LoVo (cell line): ENCODE measurements around the gene CIITA.
"Not testable (repeated sequence)": the region's sequence is repeated elsewhere in the genome, so short reads cannot be mapped to it uniquely, and the experiment has no call there.

Experiments used
- DNase-seq: peaks from one replicate; pipeline ENCODE4 v3.0.0-alpha.2; 2016; ENCODE audit warnings: low spot score

Gene CIITA, protein sequence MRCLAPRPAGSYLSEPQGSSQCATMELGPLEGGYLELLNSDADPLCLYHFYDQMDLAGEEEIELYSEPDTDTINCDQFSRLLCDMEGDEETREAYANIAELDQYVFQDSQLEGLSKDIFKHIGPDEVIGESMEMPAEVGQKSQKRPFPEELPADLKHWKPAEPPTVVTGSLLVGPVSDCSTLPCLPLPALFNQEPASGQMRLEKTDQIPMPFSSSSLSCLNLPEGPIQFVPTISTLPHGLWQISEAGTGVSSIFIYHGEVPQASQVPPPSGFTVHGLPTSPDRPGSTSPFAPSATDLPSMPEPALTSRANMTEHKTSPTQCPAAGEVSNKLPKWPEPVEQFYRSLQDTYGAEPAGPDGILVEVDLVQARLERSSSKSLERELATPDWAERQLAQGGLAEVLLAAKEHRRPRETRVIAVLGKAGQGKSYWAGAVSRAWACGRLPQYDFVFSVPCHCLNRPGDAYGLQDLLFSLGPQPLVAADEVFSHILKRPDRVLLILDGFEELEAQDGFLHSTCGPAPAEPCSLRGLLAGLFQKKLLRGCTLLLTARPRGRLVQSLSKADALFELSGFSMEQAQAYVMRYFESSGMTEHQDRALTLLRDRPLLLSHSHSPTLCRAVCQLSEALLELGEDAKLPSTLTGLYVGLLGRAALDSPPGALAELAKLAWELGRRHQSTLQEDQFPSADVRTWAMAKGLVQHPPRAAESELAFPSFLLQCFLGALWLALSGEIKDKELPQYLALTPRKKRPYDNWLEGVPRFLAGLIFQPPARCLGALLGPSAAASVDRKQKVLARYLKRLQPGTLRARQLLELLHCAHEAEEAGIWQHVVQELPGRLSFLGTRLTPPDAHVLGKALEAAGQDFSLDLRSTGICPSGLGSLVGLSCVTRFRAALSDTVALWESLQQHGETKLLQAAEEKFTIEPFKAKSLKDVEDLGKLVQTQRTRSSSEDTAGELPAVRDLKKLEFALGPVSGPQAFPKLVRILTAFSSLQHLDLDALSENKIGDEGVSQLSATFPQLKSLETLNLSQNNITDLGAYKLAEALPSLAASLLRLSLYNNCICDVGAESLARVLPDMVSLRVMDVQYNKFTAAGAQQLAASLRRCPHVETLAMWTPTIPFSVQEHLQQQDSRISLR

DNA sequence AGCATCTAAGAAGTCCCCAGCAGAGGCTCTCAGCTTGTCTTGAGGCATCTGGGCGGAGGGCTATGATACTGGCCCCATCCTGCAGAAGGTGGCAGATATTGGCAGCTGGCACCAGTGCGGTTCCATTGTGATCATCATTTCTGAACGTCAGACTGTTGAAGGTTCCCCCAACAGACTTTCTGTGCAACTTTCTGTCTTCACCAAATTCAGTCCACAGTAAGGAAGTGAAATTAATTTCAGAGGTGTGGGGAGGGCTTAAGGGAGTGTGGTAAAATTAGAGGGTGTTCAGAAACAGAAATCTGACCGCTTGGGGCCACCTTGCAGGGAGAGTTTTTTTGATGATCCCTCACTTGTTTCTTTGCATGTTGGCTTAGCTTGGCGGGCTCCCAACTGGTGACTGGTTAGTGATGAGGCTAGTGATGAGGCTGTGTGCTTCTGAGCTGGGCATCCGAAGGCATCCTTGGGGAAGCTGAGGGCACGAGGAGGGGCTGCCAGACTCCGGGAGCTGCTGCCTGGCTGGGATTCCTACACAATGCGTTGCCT, at the start of gene CIITA:
Gene CIITA (plus strand): TSS at position 404 of the 543 bp plus-strand sequence. CDS start 129 bp downstream, at position 533.
- peak; percentile 39 for DNase-seq

DNA sequence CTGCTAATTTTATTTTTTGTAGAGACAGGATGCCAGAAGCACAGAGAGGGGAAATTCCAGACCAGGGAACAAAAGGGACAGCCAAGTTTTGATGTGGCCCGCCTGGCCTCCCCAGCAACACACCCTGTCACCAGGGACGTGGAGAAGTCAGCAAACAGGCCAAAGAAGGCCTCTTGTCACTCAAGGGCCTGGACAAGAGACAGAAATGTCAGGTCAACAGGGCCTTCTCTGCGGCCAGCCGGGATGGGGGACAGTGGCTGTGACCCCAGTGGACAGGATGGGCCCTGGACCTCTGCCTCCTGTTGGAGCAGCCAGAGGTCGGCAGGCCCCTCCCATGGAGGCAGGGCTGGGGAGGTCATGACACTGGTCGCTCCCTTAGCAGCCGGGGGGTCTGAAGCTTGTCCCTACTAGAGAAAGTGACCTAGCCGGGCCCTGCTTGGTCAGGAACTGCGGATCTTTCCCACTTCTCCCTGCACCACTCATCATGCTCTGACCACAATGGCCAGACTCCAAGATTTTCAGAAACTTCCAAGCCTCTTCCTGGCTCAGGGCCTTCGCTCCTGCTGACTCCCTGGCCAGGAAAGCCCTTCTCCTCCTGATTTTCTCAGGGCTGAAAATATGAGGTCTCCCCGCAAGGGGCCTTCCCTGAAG, 49.2 kb upstream of the CIITA start:
- DNase-seq, result peak; percentile 3

DNA sequence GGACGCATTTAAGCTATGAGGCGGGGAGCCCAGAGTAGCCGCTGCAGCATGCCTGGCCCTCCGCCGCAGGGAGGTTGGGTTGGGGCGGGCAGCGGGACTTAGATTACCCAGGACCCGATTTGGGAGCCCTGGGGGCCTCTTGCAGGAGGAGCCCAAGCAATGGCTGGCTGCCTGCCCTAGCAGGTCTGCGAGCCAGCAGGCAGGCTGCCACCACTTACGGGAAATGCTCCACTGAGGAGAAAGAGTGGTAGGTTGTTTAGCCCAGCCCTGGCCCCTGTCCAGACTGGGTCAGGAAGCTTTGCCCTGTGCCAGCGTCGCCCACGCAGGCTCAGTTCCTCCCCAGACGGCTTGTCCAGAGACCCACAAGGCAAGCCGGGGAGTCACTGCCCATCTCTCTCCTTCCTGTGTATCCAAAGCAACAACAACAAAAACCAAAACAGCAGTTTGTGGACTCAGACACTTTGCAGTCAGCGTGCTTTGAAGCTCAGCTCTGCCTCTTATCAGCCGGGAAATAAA, 48.1 kb upstream of the CIITA start:
- DNase-seq, result peak; percentile 4

DNA sequence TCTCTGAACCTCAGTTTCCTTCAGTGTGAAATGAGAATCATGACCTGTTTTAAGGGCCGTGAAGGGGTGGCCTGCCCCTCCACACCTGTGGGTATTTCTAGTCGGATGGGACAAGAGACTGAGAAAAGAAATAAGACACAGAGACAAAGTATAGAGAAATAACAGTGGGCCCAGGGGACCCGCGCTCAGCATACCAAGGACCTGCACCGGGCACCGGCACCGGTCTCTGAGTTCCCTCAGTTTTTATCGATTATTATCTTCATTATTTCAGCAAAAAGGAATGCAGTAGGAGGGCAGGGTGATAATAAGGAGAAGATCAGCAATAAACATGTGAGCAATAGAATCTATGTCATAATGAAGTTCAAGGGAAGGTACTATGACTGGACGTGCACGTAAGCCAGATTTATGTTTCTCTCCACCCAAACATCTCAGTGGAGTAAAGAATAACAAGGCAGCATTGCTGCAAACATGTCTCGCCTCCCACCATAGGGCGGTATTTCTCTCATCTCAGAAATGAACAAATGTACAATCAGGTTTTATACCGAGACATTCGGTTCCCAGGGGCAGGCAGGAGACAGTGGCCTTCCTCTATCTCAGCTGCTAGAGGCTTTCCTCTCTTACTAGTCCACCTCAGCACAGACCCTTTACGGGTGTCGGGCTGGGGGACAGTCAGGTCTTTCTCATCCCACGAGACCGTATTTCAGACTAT, 47.5 kb upstream of the CIITA start:
- DNase-seq, result not testable (repeated sequence)

DNA sequence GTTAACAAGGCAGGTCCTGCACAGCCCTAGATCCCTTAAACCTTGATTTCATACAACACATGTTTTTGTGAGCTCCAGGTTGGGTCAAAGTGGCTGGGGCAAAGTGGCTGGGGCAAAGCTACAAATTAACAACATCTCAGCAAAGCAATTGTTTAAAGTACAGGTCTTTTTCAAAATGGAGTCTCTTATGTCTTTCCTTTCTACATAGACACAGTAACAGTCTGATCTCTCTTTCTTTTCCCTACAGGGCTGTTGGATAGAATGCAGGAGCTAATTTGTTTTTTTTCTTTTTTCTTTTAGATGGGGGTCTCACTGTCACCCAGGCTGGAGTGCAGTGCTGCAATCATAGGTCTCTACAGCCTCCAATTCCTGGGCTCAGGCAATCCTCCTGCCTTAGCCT, 46.8 kb upstream of the CIITA start:
- DNase-seq, result not testable (repeated sequence)

GRCh38 chr16:10831894-10832886, 44.8 kb upstream of the CIITA start:
- no peak for DNase-seq

DNA sequence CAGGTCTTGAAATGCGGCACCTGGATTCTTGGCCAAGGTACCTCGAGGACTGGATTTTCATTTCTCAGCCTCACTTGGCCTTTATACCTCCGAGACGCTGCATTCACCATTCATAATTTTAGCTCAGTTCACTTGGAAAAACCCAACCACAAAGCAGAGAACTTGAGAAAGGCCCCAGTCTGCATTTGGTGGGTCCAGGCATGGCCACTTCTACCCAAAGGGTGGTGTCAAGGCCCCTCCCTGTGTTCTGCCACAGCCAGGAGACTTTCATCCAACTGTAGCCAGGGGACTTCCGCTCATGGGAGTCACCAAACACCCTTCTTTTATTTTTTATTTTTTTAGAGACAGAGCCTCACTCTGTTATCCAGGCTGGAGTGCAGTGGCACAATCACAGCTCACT, 43.7 kb upstream of the CIITA start:
- no peak for DNase-seq

DNA sequence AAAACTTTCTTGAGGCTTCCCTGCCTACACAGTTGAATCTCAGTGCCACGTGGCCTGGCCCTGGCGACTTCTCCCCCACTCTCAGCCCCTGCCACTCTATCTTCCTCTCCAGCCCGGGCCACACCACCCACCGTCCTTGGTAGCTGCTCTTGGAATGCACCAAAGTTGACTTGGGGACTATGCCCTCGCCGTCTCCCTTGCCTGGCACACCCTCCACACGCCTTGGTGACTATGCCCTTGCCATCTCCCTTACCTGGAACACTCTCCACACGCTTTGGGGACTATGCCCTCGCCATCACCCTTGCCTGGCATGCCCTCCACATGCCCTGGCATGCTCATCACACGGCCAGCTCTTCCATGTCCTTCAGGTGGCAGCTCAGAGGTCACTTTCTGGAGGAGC, 42.9 kb upstream of the CIITA start:
- no peak for DNase-seq

GRCh38 chr16:10834766-10835165, 42.2 kb upstream of the CIITA start:
- DNase-seq, result no peak

- no peak for DNase-seq
These were observed 41.6 kb upstream of the CIITA start for GRCh38 chr16:10835281-10835931.

DNA sequence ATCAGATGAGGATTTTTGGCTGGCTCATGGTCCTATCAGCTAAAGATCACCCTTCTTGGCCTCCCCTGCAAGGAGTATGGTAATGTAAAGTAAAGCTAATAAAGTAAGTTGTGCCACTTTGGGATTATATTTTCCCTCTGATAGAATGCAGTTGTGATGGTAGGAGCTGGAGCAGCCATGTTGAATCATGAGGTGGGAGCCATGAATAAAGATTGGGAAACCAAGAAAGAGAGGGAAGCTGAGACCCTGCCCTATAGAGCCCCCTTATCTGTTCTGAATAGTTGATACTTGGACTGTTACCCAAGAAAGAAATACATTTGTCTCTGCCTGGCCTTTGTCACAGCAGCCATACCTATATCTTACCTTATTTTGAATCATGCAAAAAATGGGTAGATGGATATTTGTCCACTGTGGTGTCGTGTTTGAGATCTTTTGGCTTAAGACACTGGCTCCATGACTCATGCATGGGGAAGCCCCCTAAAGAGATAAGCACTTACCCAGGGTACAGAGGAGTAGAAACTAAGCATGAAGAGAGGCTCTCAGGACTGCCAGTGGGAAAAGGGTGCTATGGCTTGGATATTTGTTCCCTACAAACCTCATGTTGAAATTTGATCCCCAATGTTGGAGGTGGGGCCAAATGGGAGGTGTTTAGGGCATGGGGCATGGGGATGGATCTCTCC, 40.7 kb upstream of the CIITA start:
- no peak for DNase-seq

DNA sequence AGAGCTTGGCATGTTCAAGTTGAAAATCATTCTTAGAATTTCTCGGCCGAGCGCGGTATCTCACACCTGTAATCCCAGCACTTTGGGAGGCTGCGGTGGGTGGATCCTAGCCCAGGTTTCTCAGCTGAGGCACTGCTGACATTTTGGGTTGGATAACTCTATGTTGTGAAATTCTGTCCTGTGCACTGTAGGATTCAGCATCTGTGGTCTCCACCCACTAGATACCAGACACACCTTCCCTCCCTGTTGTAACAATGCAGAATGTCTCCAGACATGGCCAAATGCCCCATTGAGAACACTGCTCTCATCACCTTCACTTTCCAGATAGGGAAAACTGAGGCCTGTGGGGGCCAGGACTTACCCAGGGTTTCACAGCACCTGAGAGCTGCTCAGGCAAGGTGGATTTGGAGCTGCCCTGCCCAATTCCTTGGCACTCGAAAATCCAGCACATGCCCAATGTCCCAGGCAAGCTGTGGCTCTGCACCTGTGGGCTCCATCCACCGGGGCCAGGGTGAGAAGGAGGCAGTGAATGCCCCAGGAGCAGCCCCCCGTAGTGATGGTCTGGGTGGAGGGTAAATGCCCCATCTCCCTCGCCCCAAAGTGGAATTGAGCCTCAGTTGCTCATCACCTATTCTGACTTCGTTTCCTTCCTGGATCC, 38.3 kb upstream of the CIITA start:
- no peak for DNase-seq

- no peak for DNase-seq
These were observed 37.7 kb upstream of the CIITA start for GRCh38 chr16:10839279-10839666.

- no peak for DNase-seq
These were observed 36.3 kb upstream of the CIITA start for GRCh38 chr16:10840703-10841102.

DNA sequence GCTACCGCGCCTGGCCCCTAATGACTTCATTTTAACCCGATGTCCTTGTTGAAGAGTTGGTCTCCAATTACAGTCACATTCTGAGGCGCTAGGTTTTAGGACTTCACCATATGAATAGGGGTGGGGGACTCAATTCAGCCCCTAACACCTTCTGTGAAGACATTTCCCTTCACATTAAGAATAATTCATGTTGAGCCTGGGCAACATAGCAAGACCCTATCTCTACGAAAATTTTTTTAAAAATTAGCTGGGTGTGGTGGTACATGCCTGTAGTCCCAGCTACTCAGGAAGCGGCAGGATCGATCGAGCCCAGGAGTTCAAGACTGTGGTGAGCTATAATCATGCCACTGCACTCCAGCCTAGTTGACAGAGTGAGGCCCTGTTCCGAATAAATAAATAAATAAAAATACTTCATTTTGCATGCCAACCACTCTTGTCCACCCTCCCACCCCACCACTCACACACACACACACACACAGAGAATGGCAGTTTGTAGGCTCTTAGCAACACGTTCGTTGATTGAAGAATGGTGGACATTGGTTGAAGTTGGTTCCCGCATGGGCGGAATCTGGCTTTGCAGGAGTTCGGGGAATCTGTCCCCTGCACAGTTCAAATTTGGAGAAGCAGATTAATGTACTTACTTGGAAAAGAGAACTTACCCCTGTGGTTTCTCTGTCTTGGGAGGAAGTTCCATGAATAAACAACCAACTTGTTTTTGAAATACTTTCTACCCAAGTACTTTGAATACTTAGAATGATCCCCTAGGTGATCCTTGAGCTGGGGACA, 30.6 kb upstream of the CIITA start:
- no peak for DNase-seq

GRCh38 chr16:10847176-10847575, 29.8 kb upstream of the CIITA start:
- no peak for DNase-seq
